Forelimb muscle (tissue), 1 donor: ENCODE measurements around the gene HSPB9. TPM values are rescaled to one million over a fixed set of nuclear protein-coding genes. Genes with fewer than 3 reads are reported as not detected.

ENCODE experiments used
- DNase-seq: peaks from one replicate; pipeline ENCODE4 v3.0.0-alpha.2; 2013; ENCODE audit warnings: low read depth
- polyA plus RNA-seq: library from polyadenylated mRNA; unstranded; fragments of 120-200 nt; gene quantifications from one replicate; pipeline ENCODE4 v1.2.1, GENCODE V29; 2013; ENCODE audit not compliant: insufficient read length

Gene HSPB9
- polyA plus RNA-seq, 1 donor = 0.25 TPM

- DNase-seq = no peak
Observed at GRCh38 chr17:42101513-42102292, 20.9 kb upstream of the HSPB9 start.

- DNase-seq = no peak
Observed at GRCh38 chr17:42103221-42103954, 19.2 kb upstream of the HSPB9 start.

GRCh38 chr17:42104264-42104663, 18.3 kb upstream of the HSPB9 start:
- no peak for DNase-seq

GRCh38 chr17:42106009-42106408, 16.6 kb upstream of the HSPB9 start:
- DNase-seq = no peak

- DNase-seq = no peak
Observed at GRCh38 chr17:42107124-42107523, 15.5 kb upstream of the HSPB9 start.

GRCh38 chr17:42107597-42108576, 14.7 kb upstream of the HSPB9 start:
- DNase-seq = no peak

- DNase-seq = no peak
Observed at GRCh38 chr17:42109086-42109485, 13.5 kb upstream of the HSPB9 start.

- DNase-seq = no peak
Observed at GRCh38 chr17:42110301-42111264, 12.0 kb upstream of the HSPB9 start.

- DNase-seq = no peak
Observed at GRCh38 chr17:42111265-42111636, 11.4 kb upstream of the HSPB9 start.

- no peak for DNase-seq
Observed at GRCh38 chr17:42111871-42112551, 10.6 kb upstream of the HSPB9 start.

- peak; percentile 84 for DNase-seq
Observed at GRCh38 chr17:42112552-42113176, 9.9 kb upstream of the HSPB9 start, which contains the start of gene DHX58. TSS of gene DHX58 (minus strand) at chr17:42112714. CDS start at chr17:42111892, 822 bp downstream.

- DNase-seq = no peak
Observed at GRCh38 chr17:42113293-42114069, 9.1 kb upstream of the HSPB9 start.

GRCh38 chr17:42114118-42114517, 8.5 kb upstream of the HSPB9 start:
- DNase-seq = no peak

- no peak for DNase-seq
Observed at GRCh38 chr17:42116705-42117396, 5.8 kb upstream of the HSPB9 start.

GRCh38 chr17:42117397-42118125, 5.0 kb upstream of the HSPB9 start:
- no peak for DNase-seq

GRCh38 chr17:42118126-42118510, 4.5 kb upstream of the HSPB9 start:
- no peak for DNase-seq

- DNase-seq = no peak
Observed at GRCh38 chr17:42118545-42118944, 4.1 kb upstream of the HSPB9 start.

GRCh38 chr17:42119301-42119700, 3.3 kb upstream of the HSPB9 start:
- DNase-seq = no peak
